Activated CD8-positive, alpha-beta memory T cell treated with anti-CD3 and anti-CD28 coated beads for 4 hours (primary cell): ENCODE measurements around the gene SIDT2.
"Not testable (repeated sequence)": the region's sequence is repeated elsewhere in the genome, so short reads cannot be mapped to it uniquely, and the experiment has no call there.

ENCODE experiments used
- DNase-seq, 2 donors: peaks; one replicate each; pipeline ENCODE4 v3.0.0-alpha.2; 2020; ENCODE audit warnings: low read depth in 2 of 2

Gene SIDT2

DNA sequence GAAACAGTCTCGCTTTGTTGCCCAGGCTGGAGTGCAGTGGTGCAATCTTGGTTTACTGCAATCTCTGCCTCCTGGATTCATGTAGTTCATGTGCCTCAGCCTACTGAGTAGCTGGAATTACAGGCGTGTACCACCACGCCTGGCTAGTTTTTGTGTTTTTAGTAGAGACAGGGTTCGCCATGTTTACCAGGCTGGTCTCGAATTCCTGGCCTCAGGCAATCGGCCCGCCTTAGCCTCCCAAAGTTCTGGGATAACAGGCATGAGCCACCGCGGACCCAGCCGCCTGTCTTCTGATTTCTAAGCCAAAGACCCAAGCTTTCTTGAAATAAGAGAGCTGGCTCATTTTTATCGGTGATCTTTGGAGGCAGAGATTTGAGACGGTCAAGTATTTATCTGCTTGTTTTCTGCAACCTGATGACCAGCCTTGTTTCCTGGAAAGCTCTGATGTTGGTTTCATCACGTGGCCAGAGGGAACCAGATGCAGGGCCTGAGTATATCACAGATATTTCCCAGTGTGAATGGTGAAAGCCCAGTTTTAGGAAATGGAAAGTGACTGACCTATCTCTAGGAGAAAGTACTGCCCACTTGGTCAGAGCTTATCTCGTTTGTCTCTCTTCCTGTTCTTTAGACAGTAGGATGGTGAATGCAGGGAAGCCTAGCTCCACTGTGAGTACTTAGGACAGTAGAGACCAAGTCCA, 5.7 kb upstream of the SIDT2 start:
- DNase-seq: no peak

GRCh38 chr11:117175104-117175503, 3.4 kb upstream of the SIDT2 start:
- no peak for DNase-seq

- DNase-seq: no peak
Observed at GRCh38 chr11:117175781-117176180, 2.8 kb upstream of the SIDT2 start.

DNA sequence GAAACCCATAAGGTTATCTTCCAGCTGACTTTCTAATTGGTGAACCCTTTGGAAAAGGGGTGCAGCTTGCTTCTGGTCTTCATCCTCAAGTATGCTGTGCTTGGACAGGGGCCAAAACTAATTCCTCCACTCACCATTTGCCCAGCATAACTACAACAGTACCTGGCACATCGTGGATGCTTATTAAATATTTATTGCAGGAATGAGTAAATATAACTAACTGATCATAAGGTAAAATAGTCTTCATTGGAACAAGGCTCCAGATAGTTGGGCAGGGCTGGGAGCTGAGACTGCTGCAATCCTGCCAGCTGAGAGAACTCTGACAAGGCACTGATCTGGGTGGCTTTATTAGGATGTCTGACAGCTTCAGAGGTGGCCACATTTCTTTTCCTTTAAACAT, 2.4 kb upstream of the SIDT2 start:
- no peak for DNase-seq

GRCh38 chr11:117177534-117178209, 871 bp upstream of the SIDT2 start:
- no peak for DNase-seq

DNA sequence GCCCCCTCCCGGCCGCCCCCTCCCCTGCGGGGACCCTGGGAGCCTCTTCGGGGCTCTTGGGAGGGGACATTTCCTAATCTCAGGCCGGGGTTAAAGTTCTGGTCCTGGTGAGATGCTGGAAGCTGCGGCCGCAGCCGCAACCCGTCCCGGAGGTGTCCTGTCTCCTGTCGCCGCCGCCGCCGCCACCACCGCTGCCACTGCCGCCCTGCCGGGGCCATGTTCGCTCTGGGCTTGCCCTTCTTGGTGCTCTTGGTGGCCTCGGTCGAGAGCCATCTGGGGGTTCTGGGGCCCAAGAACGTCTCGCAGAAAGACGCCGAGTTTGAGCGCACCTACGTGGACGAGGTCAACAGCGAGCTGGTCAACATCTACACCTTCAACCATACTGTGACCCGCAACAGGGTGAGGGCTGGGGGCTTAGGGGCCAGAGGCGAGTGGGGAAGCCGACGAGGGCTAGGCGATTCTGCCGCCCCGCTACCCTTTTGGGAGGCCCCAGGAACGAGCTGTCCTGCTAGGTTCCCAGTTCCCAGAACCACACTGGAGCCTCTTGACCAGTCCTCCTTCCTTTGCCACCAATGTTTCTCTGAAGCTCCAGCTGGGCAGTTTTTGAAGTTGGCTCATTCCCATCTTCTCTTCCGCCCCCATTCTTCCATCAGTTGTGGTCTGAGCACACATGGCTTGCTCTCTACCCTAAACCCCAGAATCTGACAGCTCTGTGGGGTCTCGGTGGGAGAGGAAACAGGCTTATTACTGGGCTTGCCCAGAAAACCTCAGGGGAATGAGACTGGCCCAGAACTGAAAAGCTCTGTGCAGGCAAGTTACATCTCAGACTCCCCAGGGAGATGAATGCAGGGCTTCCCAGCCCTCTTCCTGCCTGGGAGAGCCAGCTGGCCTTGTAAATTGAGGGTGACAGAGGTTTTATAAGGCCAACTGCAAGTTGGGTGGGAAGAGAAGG, 781 bp downstream of the SIDT2 start:
- peak in 1 of 2 donors; percentile 6 for DNase-seq

- no peak for DNase-seq
Observed at GRCh38 chr11:117180020-117180419, 1.5 kb downstream of the SIDT2 start.

GRCh38 chr11:117180661-117181585, 2.4 kb downstream of the SIDT2 start:
- peak in 1 of 2 donors; percentile 9 for DNase-seq

DNA sequence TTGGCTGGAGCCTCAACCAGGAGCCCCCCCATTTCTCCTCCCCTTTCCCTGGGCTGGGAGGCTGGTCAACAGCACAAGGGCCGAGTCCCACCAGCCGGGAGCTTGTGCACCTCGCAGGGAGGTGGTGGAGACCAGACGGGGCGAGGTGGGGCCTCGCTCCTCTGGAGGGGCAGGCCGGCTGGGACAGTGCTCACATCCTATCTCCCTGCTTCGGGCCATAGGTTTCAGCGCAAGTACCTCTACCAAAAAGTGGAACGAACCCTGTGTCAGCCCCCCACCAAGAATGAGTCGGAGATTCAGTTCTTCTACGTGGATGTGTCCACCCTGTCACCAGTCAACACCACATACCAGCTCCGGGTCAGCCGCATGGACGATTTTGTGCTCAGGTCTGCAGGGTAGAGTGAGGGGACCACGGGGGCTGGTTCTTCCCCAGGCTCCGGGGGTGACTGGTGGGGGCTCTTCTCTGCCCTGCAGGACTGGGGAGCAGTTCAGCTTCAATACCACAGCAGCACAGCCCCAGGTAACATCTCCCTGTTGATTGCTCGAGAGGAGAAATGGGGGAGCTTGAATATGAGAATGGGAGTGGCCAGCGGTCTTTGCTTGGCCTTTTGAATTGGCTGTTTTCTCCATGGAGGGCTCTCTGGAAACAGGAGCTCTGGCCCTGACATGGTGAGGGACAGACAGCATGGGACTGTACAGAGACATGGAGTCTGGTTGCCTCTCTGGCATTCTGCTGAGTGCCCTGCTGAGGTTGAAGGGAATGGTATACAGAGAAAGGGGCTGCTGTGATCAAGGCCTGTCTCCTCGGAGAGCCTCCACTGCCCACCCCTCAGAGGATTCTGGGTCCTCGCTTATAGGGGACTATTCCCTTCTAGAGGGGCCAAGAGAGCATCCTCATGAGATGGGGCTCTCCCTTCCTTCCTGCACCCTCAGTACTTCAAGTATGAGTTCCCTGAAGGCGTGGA, 3.3 kb downstream of the SIDT2 start:
- DNase-seq: no peak

DNA sequence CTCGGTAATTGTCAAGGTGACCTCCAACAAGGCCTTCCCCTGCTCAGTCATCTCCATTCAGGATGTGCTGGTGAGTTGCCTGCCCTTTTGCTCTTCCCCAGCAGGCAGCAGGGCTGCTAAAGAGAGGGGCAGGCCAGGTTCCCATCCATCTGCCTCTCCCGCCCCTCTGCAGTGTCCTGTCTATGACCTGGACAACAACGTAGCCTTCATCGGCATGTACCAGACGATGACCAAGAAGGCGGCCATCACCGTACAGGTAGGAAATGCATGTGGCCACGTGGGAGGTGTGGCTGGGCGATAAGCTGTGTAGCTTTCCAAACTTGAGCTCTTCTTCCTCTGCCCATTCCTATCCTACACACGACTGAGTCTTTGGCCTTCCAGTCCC, 4.0 kb downstream of the SIDT2 start:
- no peak for DNase-seq

GRCh38 chr11:117183178-117183577, 4.6 kb downstream of the SIDT2 start:
- DNase-seq: not testable (repeated sequence)

GRCh38 chr11:117183724-117184349, 5.3 kb downstream of the SIDT2 start:
- no peak for DNase-seq

GRCh38 chr11:117185736-117186430, 7.3 kb downstream of the SIDT2 start:
- no peak for DNase-seq

- DNase-seq: no peak
Observed at GRCh38 chr11:117186431-117186761, 7.9 kb downstream of the SIDT2 start.

DNA sequence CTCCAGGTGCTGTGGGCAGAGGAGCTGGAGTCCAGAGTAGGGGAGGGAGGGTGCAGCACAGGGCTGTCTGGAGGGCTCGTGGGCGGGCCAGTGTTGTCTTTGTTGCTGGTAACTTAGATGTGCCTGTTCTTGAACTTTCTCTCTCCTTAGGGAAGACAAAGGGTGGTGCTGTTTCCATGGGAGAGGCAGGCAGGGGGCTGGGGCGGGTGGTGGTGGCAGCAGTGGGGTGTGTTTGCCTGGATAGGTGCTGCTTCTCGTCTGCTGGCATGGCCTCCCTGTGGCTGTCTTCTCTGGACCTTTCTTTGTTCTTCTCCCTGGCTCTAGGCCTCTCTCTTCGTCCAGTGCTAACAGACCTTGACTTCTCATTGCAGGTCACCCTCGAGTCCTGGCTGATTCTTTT, 8.5 kb downstream of the SIDT2 start:
- DNase-seq: no peak

DNA sequence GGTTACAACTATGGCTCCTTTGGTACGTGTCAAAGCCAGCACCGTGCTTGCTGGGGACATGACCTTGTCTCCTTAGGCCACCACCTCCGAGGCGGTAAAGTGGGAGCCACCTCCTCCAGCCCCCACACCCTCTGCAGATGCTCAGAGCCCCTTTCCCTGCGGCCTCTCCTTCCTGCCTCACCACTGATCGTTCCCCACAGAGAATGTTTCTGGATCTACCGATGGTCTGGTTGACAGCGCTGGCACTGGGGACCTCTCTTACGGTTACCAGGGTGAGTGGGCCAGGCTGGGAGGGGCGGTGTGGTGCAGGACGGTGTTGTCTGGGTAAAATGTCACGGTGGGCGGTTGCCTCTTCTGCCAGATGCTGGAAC, 8.9 kb downstream of the SIDT2 start:
- no peak for DNase-seq

GRCh38 chr11:117187799-117188481, 9.4 kb downstream of the SIDT2 start:
- no peak for DNase-seq

DNA sequence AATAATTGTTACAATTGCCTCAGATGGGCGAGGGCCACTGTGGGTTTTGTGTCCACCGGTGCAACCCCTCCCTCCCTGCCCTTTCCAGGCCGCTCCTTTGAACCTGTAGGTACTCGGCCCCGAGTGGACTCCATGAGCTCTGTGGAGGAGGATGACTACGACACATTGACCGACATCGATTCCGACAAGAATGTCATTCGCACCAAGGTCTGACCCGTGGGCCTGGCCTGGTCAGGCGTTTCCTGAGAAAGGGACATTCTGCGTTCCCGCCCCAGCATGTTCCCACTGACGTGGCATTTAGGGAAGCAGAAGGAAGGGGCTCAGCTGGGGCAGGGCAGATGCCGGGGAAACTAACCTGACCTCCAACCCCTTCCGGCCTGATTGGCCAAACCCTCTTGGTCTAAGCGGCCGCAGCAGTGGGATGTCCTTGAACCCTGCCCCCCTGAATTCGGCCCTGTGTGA, 10.1 kb downstream of the SIDT2 start:
- no peak for DNase-seq
